ENCODE data around the gene COL4A2. TPM values are rescaled to one million over a fixed set of nuclear protein-coding genes. Genes with fewer than 3 reads are reported as not detected.
"Not testable (repeated sequence)": the region's sequence is repeated elsewhere in the genome, so short reads cannot be mapped to it uniquely, and the experiment has no call there.

Gene COL4A2
- total and polyA plus RNA-seq, 7 experiments from 2014 or later: 0.05 TPM; not detected in 6

- no peak for ATAC-seq
- Mint-ChIP-seq H3K27ac (no peak overlapping the region), H3K36me3 (peaks cover 0 to 4% (median 0%) of the 10 kb centered on the region in 5 donors), H3K4me1 (no peaks in the 10 kb centered on the region), H3K9me3 (peaks cover 0 to 17% (median 5%) of the 10 kb centered on the region in 11 donors), H3K4me3 (no peak overlapping the region), H3K27me3 (peaks cover 0 to 5% (median 0%) of the 10 kb centered on the region in 5 donors)
- intact Hi-C loops (cut with micrococcal nuclease): no loop called here
- POLR2A ChIA-PET: no interaction called here
- no peaks in the 10 kb centered on the region for H3K27me3 ChIP-seq (ENCODE audit: control insufficient read depth in 2 of 2, insufficient read depth in 2 of 2, low read length in 2 of 2)
- CTCF ChIA-PET: no interaction called here
- H3K4me3 ChIP-seq (ENCODE audit: low read length): no peak overlapping the region
- H3K4me1 ChIP-seq (ENCODE audit: control insufficient read depth in 2 of 2, insufficient read depth in 2 of 2, low read length in 2 of 2): no peaks in the 10 kb centered on the region
- no peak overlapping the region for H3K27ac ChIP-seq (ENCODE audit: low read depth, low read length)
- DNase-seq: no peak
- H3K36me3 ChIP-seq (ENCODE audit: control insufficient read depth in 2 of 3, insufficient read depth in 3 of 3, low read length in 3 of 3): no peaks in the 10 kb centered on the region
- H3K9me3 ChIP-seq (ENCODE audit: control insufficient read depth in 2 of 3, low read length in 3 of 3): no peaks in the 10 kb centered on the region
Measured at GRCh38 chr13:110495376-110495775, 188.3 kb downstream of the COL4A2 start.

- Mint-ChIP-seq H3K36me3 (peaks cover 0 to 8% (median 0%) of the 10 kb centered on the region in 5 donors), H3K27ac (no peak overlapping the region), H3K27me3 (peaks cover 0 to 5% (median 3%) of the 10 kb centered on the region in 5 donors), H3K9me3 (peaks cover 0 to 22% (median 5%) of the 10 kb centered on the region in 11 donors), H3K4me1 (no peaks in the 10 kb centered on the region), H3K4me3 (no peak overlapping the region)
- no peak for DNase-seq
- no peak overlapping the region for H3K27ac ChIP-seq (ENCODE audit: low read depth, low read length)
- H3K36me3 ChIP-seq (ENCODE audit: control insufficient read depth in 2 of 3, insufficient read depth in 3 of 3, low read length in 3 of 3): no peaks in the 10 kb centered on the region
- intact Hi-C loops (cut with micrococcal nuclease): no loop called here
- no peaks in the 10 kb centered on the region for H3K4me1 ChIP-seq (ENCODE audit: control insufficient read depth in 2 of 2, insufficient read depth in 2 of 2, low read length in 2 of 2)
- POLR2A ChIA-PET: no interaction called here
- CTCF ChIA-PET: no interaction called here
- H3K9me3 ChIP-seq (ENCODE audit: control insufficient read depth in 2 of 3, low read length in 3 of 3): no peaks in the 10 kb centered on the region
- H3K4me3 ChIP-seq (ENCODE audit: low read length): no peak overlapping the region
- no peak for ATAC-seq
- no peaks in the 10 kb centered on the region for H3K27me3 ChIP-seq (ENCODE audit: control insufficient read depth in 2 of 2, insufficient read depth in 2 of 2, low read length in 2 of 2)
Measured at GRCh38 chr13:110495881-110496280, 188.8 kb downstream of the COL4A2 start.

GRCh38 chr13:110496281-110496680 lies 189.2 kb downstream of the COL4A2 start:
- H3K36me3 Mint-ChIP-seq: peaks cover 0 to 8% (median 0%) of the 10 kb centered on the region in 5 donors
- intact Hi-C loops (cut with micrococcal nuclease): no loop called here
- no peak overlapping the region for H3K4me3 Mint-ChIP-seq
- Histone ChIP-seq H3K27me3 (ENCODE audit: control insufficient read depth in 2 of 2, insufficient read depth in 2 of 2, low read length in 2 of 2) (no peaks in the 10 kb centered on the region), H3K27ac (ENCODE audit: low read depth, low read length) (no peak overlapping the region), H3K4me3 (ENCODE audit: low read length) (no peak overlapping the region), H3K9me3 (ENCODE audit: control insufficient read depth in 2 of 3, low read length in 3 of 3) (no peaks in the 10 kb centered on the region), H3K4me1 (ENCODE audit: control insufficient read depth in 2 of 2, insufficient read depth in 2 of 2, low read length in 2 of 2) (no peaks in the 10 kb centered on the region), H3K36me3 (ENCODE audit: control insufficient read depth in 2 of 3, insufficient read depth in 3 of 3, low read length in 3 of 3) (no peaks in the 10 kb centered on the region)
- H3K9me3 Mint-ChIP-seq: peaks cover 0 to 24% (median 5%) of the 10 kb centered on the region in 11 donors
- no peak overlapping the region for H3K27ac Mint-ChIP-seq
- CTCF ChIA-PET: no interaction called here
- POLR2A ChIA-PET: no interaction called here
- no peak for DNase-seq
- H3K27me3 Mint-ChIP-seq: peaks cover 0 to 5% (median 4%) of the 10 kb centered on the region in 5 donors
- no peaks in the 10 kb centered on the region for H3K4me1 Mint-ChIP-seq
- no peak for ATAC-seq

GRCh38 chr13:110497003-110497402 lies 189.9 kb downstream of the COL4A2 start:
- Histone ChIP-seq H3K9me3 (ENCODE audit: control insufficient read depth in 2 of 3, low read length in 3 of 3) (no peaks in the 10 kb centered on the region), H3K27ac (ENCODE audit: low read depth, low read length) (no peak overlapping the region), H3K4me1 (ENCODE audit: control insufficient read depth in 2 of 2, insufficient read depth in 2 of 2, low read length in 2 of 2) (no peaks in the 10 kb centered on the region), H3K27me3 (ENCODE audit: control insufficient read depth in 2 of 2, insufficient read depth in 2 of 2, low read length in 2 of 2) (no peaks in the 10 kb centered on the region), H3K36me3 (ENCODE audit: control insufficient read depth in 2 of 3, insufficient read depth in 3 of 3, low read length in 3 of 3) (no peaks in the 10 kb centered on the region), H3K4me3 (ENCODE audit: low read length) (no peak overlapping the region)
- DNase-seq (no peak), ATAC-seq (no peak)
- Mint-ChIP-seq H3K9me3 (peaks cover 0 to 24% (median 5%) of the 10 kb centered on the region in 11 donors), H3K27ac (no peak overlapping the region), H3K4me1 (no peaks in the 10 kb centered on the region), H3K36me3 (peaks cover 0 to 8% (median 0%) of the 10 kb centered on the region in 5 donors), H3K4me3 (no peak overlapping the region), H3K27me3 (peaks cover 0 to 9% (median 4%) of the 10 kb centered on the region in 5 donors)
- intact Hi-C loops (cut with micrococcal nuclease): no loop called here
- POLR2A ChIA-PET: no interaction called here
- CTCF ChIA-PET: no interaction called here

- H3K27ac ChIP-seq (ENCODE audit: low read depth, low read length); H3K9me3 ChIP-seq (ENCODE audit: control insufficient read depth in 2 of 3, low read length in 3 of 3); H3K4me3 ChIP-seq (ENCODE audit: low read length); CTCF ChIA-PET; intact Hi-C loops (cut with micrococcal nuclease); H3K36me3 Mint-ChIP-seq; POLR2A ChIA-PET; H3K36me3 ChIP-seq (ENCODE audit: control insufficient read depth in 2 of 3, insufficient read depth in 3 of 3, low read length in 3 of 3); H3K27ac Mint-ChIP-seq; DNase-seq; ATAC-seq; H3K4me1 Mint-ChIP-seq; H3K27me3 Mint-ChIP-seq; H3K27me3 ChIP-seq (ENCODE audit: control insufficient read depth in 2 of 2, insufficient read depth in 2 of 2, low read length in 2 of 2); H3K4me1 ChIP-seq (ENCODE audit: control insufficient read depth in 2 of 2, insufficient read depth in 2 of 2, low read length in 2 of 2); H3K4me3 Mint-ChIP-seq: not testable (repeated sequence)
- H3K9me3 Mint-ChIP-seq: peaks cover 0 to 24% (median 5%) of the 10 kb centered on the region in 11 donors
Measured at GRCh38 chr13:110497896-110498295, 190.8 kb downstream of the COL4A2 start.

- H3K36me3 Mint-ChIP-seq: peaks cover 0 to 8% (median 0%) of the 10 kb centered on the region in 5 donors
- ChIA-PET CTCF (no interaction called here), POLR2A (no interaction called here)
- H3K27ac Mint-ChIP-seq: no peak overlapping the region
- Histone ChIP-seq H3K36me3 (ENCODE audit: control insufficient read depth in 2 of 3, insufficient read depth in 3 of 3, low read length in 3 of 3) (no peaks in the 10 kb centered on the region), H3K9me3 (ENCODE audit: control insufficient read depth in 2 of 3, low read length in 3 of 3) (no peaks in the 10 kb centered on the region), H3K27ac (ENCODE audit: low read depth, low read length) (no peak overlapping the region), H3K4me3 (ENCODE audit: low read length) (no peak overlapping the region), H3K27me3 (ENCODE audit: control insufficient read depth in 2 of 2, insufficient read depth in 2 of 2, low read length in 2 of 2) (no peaks in the 10 kb centered on the region), H3K4me1 (ENCODE audit: control insufficient read depth in 2 of 2, insufficient read depth in 2 of 2, low read length in 2 of 2) (no peaks in the 10 kb centered on the region)
- no peak overlapping the region for H3K4me3 Mint-ChIP-seq
- H3K9me3 Mint-ChIP-seq: peaks cover 0 to 24% (median 5%) of the 10 kb centered on the region in 11 donors
- no peaks in the 10 kb centered on the region for H3K4me1 Mint-ChIP-seq
- intact Hi-C loops (cut with micrococcal nuclease): no loop called here
- DNase-seq (no peak), ATAC-seq (no peak)
- peaks cover 0 to 9% (median 4%) of the 10 kb centered on the region in 5 donors for H3K27me3 Mint-ChIP-seq
Measured at GRCh38 chr13:110498327-110498726, 191.2 kb downstream of the COL4A2 start.

- H3K36me3 ChIP-seq (ENCODE audit: control insufficient read depth in 2 of 3, insufficient read depth in 3 of 3, low read length in 3 of 3): no peaks in the 10 kb centered on the region
- DNase-seq (no peak), ATAC-seq (no peak)
- Mint-ChIP-seq H3K36me3 (peaks cover 0 to 8% (median 0%) of the 10 kb centered on the region in 5 donors), H3K27me3 (peaks cover 0 to 9% (median 4%) of the 10 kb centered on the region in 5 donors), H3K9me3 (peaks cover 0 to 24% (median 5%) of the 10 kb centered on the region in 11 donors), H3K4me3 (no peak overlapping the region), H3K4me1 (no peaks in the 10 kb centered on the region), H3K27ac (no peak overlapping the region)
- H3K27ac ChIP-seq (ENCODE audit: low read depth, low read length): no peak overlapping the region
- H3K4me1 ChIP-seq (ENCODE audit: control insufficient read depth in 2 of 2, insufficient read depth in 2 of 2, low read length in 2 of 2): no peaks in the 10 kb centered on the region
- ChIA-PET POLR2A (no interaction called here), CTCF (no interaction called here)
- intact Hi-C loops (cut with micrococcal nuclease): no loop called here
- H3K9me3 ChIP-seq (ENCODE audit: control insufficient read depth in 2 of 3, low read length in 3 of 3): no peaks in the 10 kb centered on the region
- no peaks in the 10 kb centered on the region for H3K27me3 ChIP-seq (ENCODE audit: control insufficient read depth in 2 of 2, insufficient read depth in 2 of 2, low read length in 2 of 2)
- H3K4me3 ChIP-seq (ENCODE audit: low read length): no peak overlapping the region
Measured at GRCh38 chr13:110498765-110499164, 191.7 kb downstream of the COL4A2 start.
